Panc1 (cell line): ENCODE results near the gene MTA1. TPM values are rescaled to one million over a fixed set of nuclear protein-coding genes. Genes with fewer than 3 reads are reported as not detected.

Experiments used
- ATAC-seq: fragments of 200-7000 bp; cut with Tn5 transposase; 2 replicates; pipeline ENCODE4 v1.9.1; 2020; ENCODE audit warnings: mild to moderate bottlenecking, moderate library complexity
- BruUV-seq: library from RNA; stranded (reverse); fragments of 400-500 nt; replicated peaks from 2 replicates; lab custom pipeline; 2021; lab: Mats Ljungman, UMichigan
- CTCF ChIA-PET: fragments of 300-600 bp; sonication (Branson Sonifier 250); formaldehyde crosslinking; loops from one replicate; lab custom pipeline; 2022; ENCODE audit warnings: antibody characterized with exemption; lab: Charles Lee
- POLR2A ChIA-PET: fragments of 300-600 bp; sonication (Branson Sonifier 250); formaldehyde crosslinking; loops from one replicate; lab custom pipeline; 2022; ENCODE audit warnings: antibody characterized with exemption; lab: Charles Lee
- DNase-seq: peaks from one replicate; pipeline ENCODE4 v3.0.0-alpha.2; 2010; ENCODE audit warnings: low read depth, low spot score
- H3K27ac ChIP-seq: 2 replicates; pipeline ENCODE4 v1.5.1; 2011; ENCODE audit warnings: mild to moderate bottlenecking, low read length, inconsistent platforms
- H3K27me3 ChIP-seq: fragments of 200-500 bp; sonication (Bioruptor generic); 2 replicates; pipeline ENCODE4 v1.6.0; 2014; ENCODE audit warnings: low read length, inconsistent platforms; ENCODE audit not compliant: control insufficient read depth, insufficient read depth
- H3K36me3 ChIP-seq: fragments of 200-500 bp; sonication (Bioruptor generic); 2 replicates; pipeline ENCODE4 v1.5.1; 2014; ENCODE audit warnings: inconsistent platforms, mild to moderate bottlenecking, low read length, moderate library complexity; ENCODE audit not compliant: control insufficient read depth, insufficient read depth
- H3K4me1 ChIP-seq: 2 replicates; pipeline ENCODE4 v1.5.1; 2011; ENCODE audit warnings: inconsistent platforms, mild to moderate bottlenecking, low read length, moderate library complexity; ENCODE audit not compliant: control insufficient read depth, insufficient read depth
- H3K4me3 ChIP-seq, 2 experiments: 2 replicates each; pipeline ENCODE4 v1.5.1; 2011 to 2012; ENCODE audit warnings: low read depth in 2 of 2, low read length in 2 of 2, mild to moderate bottlenecking in 2 of 2, inconsistent platforms in 1 of 2, moderate library complexity in 1 of 2
- H3K9me3 ChIP-seq: fragments of 200-500 bp; sonication (Bioruptor generic); 2 replicates; pipeline ENCODE4 v1.5.1; 2014; ENCODE audit warnings: low read depth, mild to moderate bottlenecking, inconsistent platforms, low read length, moderate library complexity; ENCODE audit not compliant: control insufficient read depth, insufficient read depth
- POLR2AphosphoS5 ChIP-seq: IDR thresholded peaks from 2 replicates; pipeline ENCODE4 v1.6.1; 2012; ENCODE audit warnings: mild to moderate bottlenecking, low read depth, low read length, moderate library complexity
- SIN3A ChIP-seq: IDR thresholded peaks from 2 replicates; pipeline ENCODE4 v1.6.1; 2012; ENCODE audit warnings: low read depth, mild to moderate bottlenecking, low read length, moderate library complexity, borderline replicate concordance; ENCODE audit not compliant: insufficient read depth
- TCF7L2 ChIP-seq: IDR thresholded peaks from 2 replicates; pipeline ENCODE4 v1.6.1; 2011; ENCODE audit warnings: mild to moderate bottlenecking, low read depth, low read length, inconsistent platforms
- in situ Hi-C: cut with HindIII; loops from 2 replicates; pipeline ENCODE4 v1.10.0; 2016; ENCODE audit warnings: low sequenced_read_pairs, low pct_unique_long_range_greater_than_20kb
- intact Hi-C: fragments of 100-400 bp; cut with micrococcal nuclease; formaldehyde crosslinking; loops from one replicate; pipeline ENCODE4 v1.10.0; 2022; ENCODE audit not compliant: unreplicated experiment
- total RNA-seq: library from RNA; stranded (reverse); gene quantifications from one replicate; pipeline ENCODE4 v1.2.1, GENCODE V29; 2021; ENCODE audit not compliant: unreplicated experiment
- TF ChIP-seq, protein P1 (sequence below), 2 experiments: IDR thresholded peaks; 2 replicates each; pipeline ENCODE4 v1.6.1; 2011 to 2012; ENCODE audit warnings: low read depth in 2 of 2, control low read depth in 1 of 2, low read length in 1 of 2, mild to moderate bottlenecking in 1 of 2, moderate library complexity in 1 of 2; ENCODE audit not compliant: insufficient read depth in 1 of 2
- TF ChIP-seq, protein P2 (sequence below): fragments of 450-650 bp; IDR thresholded peaks from 2 replicates; pipeline ENCODE4 v1.5.1; 2017; ENCODE audit warnings: mild to moderate bottlenecking

Gene MTA1
- total RNA-seq, 1 experiment from 2014 or later, result 105 TPM

- Histone ChIP-seq H3K4me3 (no peak overlapping the region), H3K36me3 (no peaks in the 10 kb centered on the region; the same call in 1 of the 2 replicates), H3K27ac (no peak overlapping the region), H3K4me1 (no peaks in the 10 kb centered on the region), H3K27me3 (no peaks in the 10 kb centered on the region), H3K9me3 (no peaks in the 10 kb centered on the region)
- ATAC-seq (no peak), DNase-seq (no peak)
- in situ Hi-C loops (no loop called here), intact Hi-C loops (no loop called here)
- POLR2A ChIA-PET, result interaction anchor here (0.5 kb wide), 1 partner anchor 80 kb away, joined by 3 read pairs; no protein-coding TSS in a partner anchor
- TSS peak; percentile 41 for BruUV-seq
- no peak for TF ChIP-seq TCF7L2
- TF ChIP-seq, protein P1, sequence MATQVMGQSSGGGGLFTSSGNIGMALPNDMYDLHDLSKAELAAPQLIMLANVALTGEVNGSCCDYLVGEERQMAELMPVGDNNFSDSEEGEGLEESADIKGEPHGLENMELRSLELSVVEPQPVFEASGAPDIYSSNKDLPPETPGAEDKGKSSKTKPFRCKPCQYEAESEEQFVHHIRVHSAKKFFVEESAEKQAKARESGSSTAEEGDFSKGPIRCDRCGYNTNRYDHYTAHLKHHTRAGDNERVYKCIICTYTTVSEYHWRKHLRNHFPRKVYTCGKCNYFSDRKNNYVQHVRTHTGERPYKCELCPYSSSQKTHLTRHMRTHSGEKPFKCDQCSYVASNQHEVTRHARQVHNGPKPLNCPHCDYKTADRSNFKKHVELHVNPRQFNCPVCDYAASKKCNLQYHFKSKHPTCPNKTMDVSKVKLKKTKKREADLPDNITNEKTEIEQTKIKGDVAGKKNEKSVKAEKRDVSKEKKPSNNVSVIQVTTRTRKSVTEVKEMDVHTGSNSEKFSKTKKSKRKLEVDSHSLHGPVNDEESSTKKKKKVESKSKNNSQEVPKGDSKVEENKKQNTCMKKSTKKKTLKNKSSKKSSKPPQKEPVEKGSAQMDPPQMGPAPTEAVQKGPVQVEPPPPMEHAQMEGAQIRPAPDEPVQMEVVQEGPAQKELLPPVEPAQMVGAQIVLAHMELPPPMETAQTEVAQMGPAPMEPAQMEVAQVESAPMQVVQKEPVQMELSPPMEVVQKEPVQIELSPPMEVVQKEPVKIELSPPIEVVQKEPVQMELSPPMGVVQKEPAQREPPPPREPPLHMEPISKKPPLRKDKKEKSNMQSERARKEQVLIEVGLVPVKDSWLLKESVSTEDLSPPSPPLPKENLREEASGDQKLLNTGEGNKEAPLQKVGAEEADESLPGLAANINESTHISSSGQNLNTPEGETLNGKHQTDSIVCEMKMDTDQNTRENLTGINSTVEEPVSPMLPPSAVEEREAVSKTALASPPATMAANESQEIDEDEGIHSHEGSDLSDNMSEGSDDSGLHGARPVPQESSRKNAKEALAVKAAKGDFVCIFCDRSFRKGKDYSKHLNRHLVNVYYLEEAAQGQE (IDR thresholded peaks at IDR 0.05; ENCODE audit: insufficient read depth in 1 of 2, low read depth in 2 of 2, low read length in 1 of 2), result no peak
- TF ChIP-seq SIN3A, result no peak
- TF ChIP-seq POLR2AphosphoS5, result no peak
- TF ChIP-seq, protein P2, sequence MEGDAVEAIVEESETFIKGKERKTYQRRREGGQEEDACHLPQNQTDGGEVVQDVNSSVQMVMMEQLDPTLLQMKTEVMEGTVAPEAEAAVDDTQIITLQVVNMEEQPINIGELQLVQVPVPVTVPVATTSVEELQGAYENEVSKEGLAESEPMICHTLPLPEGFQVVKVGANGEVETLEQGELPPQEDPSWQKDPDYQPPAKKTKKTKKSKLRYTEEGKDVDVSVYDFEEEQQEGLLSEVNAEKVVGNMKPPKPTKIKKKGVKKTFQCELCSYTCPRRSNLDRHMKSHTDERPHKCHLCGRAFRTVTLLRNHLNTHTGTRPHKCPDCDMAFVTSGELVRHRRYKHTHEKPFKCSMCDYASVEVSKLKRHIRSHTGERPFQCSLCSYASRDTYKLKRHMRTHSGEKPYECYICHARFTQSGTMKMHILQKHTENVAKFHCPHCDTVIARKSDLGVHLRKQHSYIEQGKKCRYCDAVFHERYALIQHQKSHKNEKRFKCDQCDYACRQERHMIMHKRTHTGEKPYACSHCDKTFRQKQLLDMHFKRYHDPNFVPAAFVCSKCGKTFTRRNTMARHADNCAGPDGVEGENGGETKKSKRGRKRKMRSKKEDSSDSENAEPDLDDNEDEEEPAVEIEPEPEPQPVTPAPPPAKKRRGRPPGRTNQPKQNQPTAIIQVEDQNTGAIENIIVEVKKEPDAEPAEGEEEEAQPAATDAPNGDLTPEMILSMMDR, result no peak
- CTCF ChIA-PET, result no interaction called here
Observed at GRCh38 chr14:105452963-105453362, 33.3 kb downstream of the MTA1 start.

DNA sequence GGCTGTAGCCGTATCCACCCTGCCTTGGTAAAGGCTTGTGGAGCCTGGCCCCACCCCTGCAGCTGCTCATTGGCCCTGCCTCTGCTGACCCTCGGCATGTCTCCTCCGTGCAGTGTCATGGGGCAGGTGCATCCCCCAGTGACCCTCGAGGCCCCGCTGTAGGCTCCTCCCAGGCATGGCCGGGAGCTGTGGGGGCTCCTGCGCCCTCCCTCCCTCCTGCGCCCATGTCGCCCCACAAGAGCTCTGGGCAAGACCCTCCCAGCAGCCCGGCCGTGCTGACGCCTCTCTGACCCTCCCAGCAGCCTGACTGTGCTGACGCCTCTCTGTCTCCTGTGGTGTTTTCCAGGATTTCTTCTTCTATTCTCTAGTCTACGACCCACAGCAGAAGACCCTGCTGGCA lies 34.2 kb downstream of the MTA1 start:
- Histone ChIP-seq H3K27me3 (no peaks in the 10 kb centered on the region), H3K4me1 (no peaks in the 10 kb centered on the region), H3K36me3 (no peaks in the 10 kb centered on the region; the same call in 1 of the 2 replicates), H3K27ac (no peak overlapping the region), H3K4me3 (no peak overlapping the region), H3K9me3 (no peaks in the 10 kb centered on the region)
- DNase-seq (no peak), ATAC-seq (no peak)
- TSS peak; percentile 61 for BruUV-seq
- intact Hi-C loops (no loop called here), in situ Hi-C loops (no loop called here)
- POLR2A ChIA-PET, result no interaction called here
- TF ChIP-seq, protein P1 (IDR thresholded peaks at IDR 0.05; ENCODE audit: insufficient read depth in 1 of 2, low read depth in 2 of 2, low read length in 1 of 2), result no peak
- TF ChIP-seq TCF7L2, result no peak
- no peak for TF ChIP-seq POLR2AphosphoS5
- no peak for TF ChIP-seq SIN3A
- TF ChIP-seq, protein P2, result no peak
- CTCF ChIA-PET, result no interaction called here
